SK-N-SH (cell line): Measurements from ENCODE around the gene IWS1. TPM values are rescaled to one million over a fixed set of nuclear protein-coding genes. Genes with fewer than 3 reads are reported as not detected.

Experiments used
- CTCF ChIA-PET: fragments of 300-600, 350-600 bp; formaldehyde crosslinking; extraction: SDS; loops from one replicate; lab custom pipeline; 2021; lab: Yijun Ruan, JAX
- POLR2A ChIA-PET: fragments of 350-600 bp; sonication (Branson Sonifier 250); formaldehyde crosslinking; extraction: SDS; loops from one replicate; lab custom pipeline; 2020; ENCODE audit warnings: antibody characterized with exemption, inconsistent platforms; lab: Yijun Ruan, JAX
- DNase-seq: peaks from one replicate; pipeline ENCODE4 v3.0.0; 2012
- H2AFZ ChIP-seq: fragments of 200-600 bp; sonication (generic); 2 replicates; pipeline ENCODE4 v1.8.1; 2016; ENCODE audit warnings: antibody characterized with exemption, mild to moderate bottlenecking, low read depth
- H3F3A ChIP-seq: fragments of 200-600 bp; sonication (generic); replicated peaks from 2 replicates; pipeline ENCODE3; 2016; ENCODE audit warnings: antibody characterized with exemption, mild to moderate bottlenecking; ENCODE audit not compliant: insufficient read depth
- H3K27ac ChIP-seq, 2 experiments: fragments of 200-500 bp in 1 of 2; fragments of 200-600 bp in 1 of 2; sonication (Bioruptor generic) in 1 of 2; sonication (generic), shearing (Covaris generic) in 1 of 2; 2 replicates each; pipeline versions ENCODE4 v1.5.1 to v1.6.1; 2014 to 2016; ENCODE audit warnings: low read depth in 2 of 2, inconsistent platforms in 1 of 2, low read length in 1 of 2, mild to moderate bottlenecking in 1 of 2, mixed read lengths in 1 of 2
- H3K27me3 ChIP-seq: fragments of 200-600 bp; sonication (generic), shearing (Covaris generic); 2 replicates; pipeline ENCODE4 v1.6.1; 2016; ENCODE audit warnings: mixed run types; ENCODE audit not compliant: insufficient read depth
- H3K36me3 ChIP-seq, 2 experiments: fragments of 200-500 bp in 1 of 2; fragments of 200-600 bp in 1 of 2; sonication (Bioruptor generic) in 1 of 2; sonication (generic) in 1 of 2; replicated peaks in 1 of 2; 2 replicates each; pipeline versions ENCODE3 to v1.5.1; 2014 to 2016; ENCODE audit warnings: low read length in 1 of 2, mild to moderate bottlenecking in 1 of 2; ENCODE audit not compliant: insufficient read depth in 2 of 2, control insufficient read depth in 1 of 2
- H3K4me1 ChIP-seq, 2 experiments: fragments of 200-500 bp in 1 of 2; fragments of 200-600 bp in 1 of 2; sonication (Bioruptor generic) in 1 of 2; sonication (generic), shearing (Covaris generic) in 1 of 2; 2 replicates each; pipeline versions ENCODE4 v1.5.1 to v1.6.1; 2014 to 2016; ENCODE audit warnings: low read depth in 1 of 2, low read length in 1 of 2, mixed run types in 1 of 2; ENCODE audit not compliant: insufficient read depth in 2 of 2, control insufficient read depth in 1 of 2
- H3K4me2 ChIP-seq: fragments of 200-600 bp; sonication (generic), shearing (Covaris generic); 2 replicates; pipeline ENCODE4 v1.6.1; 2017; ENCODE audit warnings: mixed run types
- H3K4me3 ChIP-seq, 2 experiments: fragments of 200-500 bp in 1 of 2; fragments of 200-600 bp in 1 of 2; sonication (Bioruptor generic) in 1 of 2; sonication (generic), shearing (Covaris generic) in 1 of 2; 2 replicates each; pipeline versions ENCODE4 v1.5.1 to v1.8.1; 2014 to 2016; ENCODE audit warnings: low read depth in 2 of 2, inconsistent platforms in 1 of 2, low read length in 1 of 2, mild to moderate bottlenecking in 1 of 2, mixed read lengths in 1 of 2, moderate library complexity in 1 of 2
- H3K79me2 ChIP-seq: fragments of 200-600 bp; sonication (generic); 2 replicates; pipeline ENCODE4 v1.8.1; 2017; ENCODE audit warnings: mild to moderate bottlenecking; ENCODE audit not compliant: insufficient read depth
- H3K9ac ChIP-seq: fragments of 200-600 bp; sonication (generic); 2 replicates; pipeline ENCODE4 v1.6.1; 2017; ENCODE audit warnings: mixed run types
- H3K9me2 ChIP-seq: fragments of 200-600 bp; sonication (generic); 2 replicates; pipeline ENCODE4 v1.6.1; 2017; ENCODE audit warnings: mixed run types
- H3K9me3 ChIP-seq: fragments of 200-600 bp; sonication (generic); 2 replicates; pipeline ENCODE4 v1.6.1; 2017; ENCODE audit warnings: mixed run types, mild to moderate bottlenecking, moderate library complexity
- H4K20me1 ChIP-seq: fragments of 200-600 bp; sonication (generic); 2 replicates; pipeline ENCODE4 v1.6.1; 2017; ENCODE audit warnings: mild to moderate bottlenecking, mixed run types; ENCODE audit not compliant: insufficient read depth
- FOSL2 ChIP-seq: IDR thresholded peaks from 2 replicates; pipeline ENCODE4 v1.4.0; 2012; ENCODE audit warnings: low read depth, mild to moderate bottlenecking, moderate library complexity, borderline replicate concordance
- FOXM1 ChIP-seq: IDR thresholded peaks from 2 replicates; pipeline ENCODE4 v1.4.0; 2012; ENCODE audit warnings: low read depth, mild to moderate bottlenecking
- GABPA ChIP-seq: IDR thresholded peaks from 2 replicates; pipeline ENCODE4 v1.4.0; 2012; ENCODE audit warnings: low read depth, mild to moderate bottlenecking
- JUND ChIP-seq: IDR thresholded peaks from 2 replicates; pipeline ENCODE4 v1.4.0; 2012
- MEF2A ChIP-seq: IDR thresholded peaks from 2 replicates; pipeline ENCODE4 v1.4.0; 2012; ENCODE audit warnings: low read depth, borderline replicate concordance
- MXI1 ChIP-seq: IDR thresholded peaks from 2 replicates; pipeline ENCODE4 v1.6.1; 2012; ENCODE audit warnings: mild to moderate bottlenecking, low read depth, low read length, improper control_type of control experiment
- NFIC ChIP-seq: IDR thresholded peaks from 2 replicates; pipeline ENCODE4 v1.4.0; 2012; ENCODE audit warnings: borderline replicate concordance
- POLR2AphosphoS5 ChIP-seq: IDR thresholded peaks from 2 replicates; pipeline ENCODE4 v1.6.1; 2012; ENCODE audit warnings: low read depth, low read length
- RAD21 ChIP-seq: IDR thresholded peaks from 2 replicates; pipeline ENCODE4 v1.6.1; 2012; ENCODE audit warnings: mild to moderate bottlenecking, low read length
- SMC3 ChIP-seq: IDR thresholded peaks from 2 replicates; pipeline ENCODE4 v1.6.1; 2012; ENCODE audit warnings: low read depth, low read length, improper control_type of control experiment
- WGBS: methylation state at CpG from one replicate; pipeline ENCODE4 v1.1.6; 2017; ENCODE audit warnings: low lambda C conversion rate; 5-methylcytosine and 5-hydroxymethylcytosine counted together
- polyA plus RNA-seq, 3 experiments: library from polyadenylated mRNA; depleted of rRNA; stranded (reverse); fragments of >200 nt; gene quantifications; 2 replicates each; pipeline ENCODE4 v1.2.3, GENCODE V29; 2012
- TF ChIP-seq, protein P1 (sequence below): IDR thresholded peaks from 2 replicates; pipeline ENCODE4 v1.4.0; 2012; ENCODE audit warnings: low read depth, borderline replicate concordance
- TF ChIP-seq, protein P2 (sequence below): IDR thresholded peaks from 2 replicates; pipeline ENCODE4 v1.4.0; 2012; ENCODE audit warnings: low read depth, borderline replicate concordance
- TF ChIP-seq, protein P3 (sequence below): fragments of 150-350 bp; IDR thresholded peaks from 2 replicates; pipeline ENCODE4 v1.6.1; 2017; ENCODE audit warnings: antibody characterized with exemption, low read length, low read depth, borderline replicate concordance
- TF ChIP-seq, protein P4 (sequence below): fragments of 200-600 bp; sonication (generic); IDR thresholded peaks from 2 replicates; pipeline ENCODE4 v1.6.1; 2017; ENCODE audit warnings: antibody characterized with exemption, mild to moderate bottlenecking, moderate library complexity
- TF ChIP-seq, protein P5 (sequence below): IDR thresholded peaks from 2 replicates; pipeline ENCODE4 v1.4.0; 2012; ENCODE audit warnings: low read depth
- TF ChIP-seq, protein P6 (sequence below): IDR thresholded peaks from 2 replicates; pipeline ENCODE4 v1.6.1; 2012; ENCODE audit warnings: mild to moderate bottlenecking, low read depth, low read length, moderate library complexity

The IWS1 gene
- polyA plus RNA-seq, 1 of the 3 experiments (the other 2 are of a cell fraction) = 24.6 TPM

DNA sequence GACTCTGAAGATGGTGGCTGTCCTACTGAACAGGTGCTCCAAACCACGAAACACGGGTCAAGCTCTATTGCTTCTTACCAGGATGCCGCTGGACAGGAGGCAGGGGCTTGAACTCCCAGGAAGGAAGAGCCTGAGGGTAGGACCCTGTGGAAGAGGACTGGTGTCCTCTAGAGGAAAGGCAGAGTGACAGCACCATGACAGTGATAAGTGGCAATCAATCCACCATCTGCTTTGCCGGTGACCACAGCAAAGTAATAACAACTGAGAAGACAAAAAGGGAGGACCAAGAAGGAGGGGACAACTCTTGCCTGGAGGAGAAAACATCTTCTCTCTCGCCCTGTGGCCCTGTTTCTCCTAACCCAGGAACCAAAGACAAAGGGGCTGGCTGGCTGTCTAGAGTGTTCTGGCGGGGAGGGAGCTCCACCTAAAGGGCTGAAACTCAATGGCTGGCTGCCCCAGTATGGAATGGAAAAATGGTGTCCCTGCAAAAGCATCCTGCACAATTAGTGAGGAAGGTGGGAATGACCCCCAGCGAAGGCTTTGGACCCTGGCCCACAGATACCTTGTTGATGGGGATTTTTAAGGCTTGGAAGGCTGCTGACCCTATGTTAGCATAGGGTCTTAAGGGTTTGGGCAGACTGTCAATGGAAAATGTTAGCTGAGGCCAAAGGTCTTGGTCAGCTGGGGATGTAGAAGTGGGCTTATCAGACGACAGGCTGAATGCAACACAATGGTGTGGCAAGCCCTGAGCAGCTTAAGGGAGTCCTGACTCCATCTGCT lies 72.7 kb downstream of the IWS1 start:
- CTCF ChIA-PET = interaction anchor here (0.8 to 2.5 kb wide), 3 partner anchors 9 to 129 kb away, joined by 3 to 14 read pairs (median 9); no protein-coding TSS in a partner anchor
- no peaks in the 10 kb centered on the region for H3F3A ChIP-seq
- H3K27me3 ChIP-seq = no peaks in the 10 kb centered on the region
- H3K9me2 ChIP-seq = no peaks in the 10 kb centered on the region
- H3K4me2 ChIP-seq = no peak overlapping the region
- H3K79me2 ChIP-seq = no peaks in the 10 kb centered on the region
- DNase-seq = peak; percentile 28
- WGBS = 82% methylated on average over 8 of the region's 8 CpGs
- TF ChIP-seq, protein P1, sequence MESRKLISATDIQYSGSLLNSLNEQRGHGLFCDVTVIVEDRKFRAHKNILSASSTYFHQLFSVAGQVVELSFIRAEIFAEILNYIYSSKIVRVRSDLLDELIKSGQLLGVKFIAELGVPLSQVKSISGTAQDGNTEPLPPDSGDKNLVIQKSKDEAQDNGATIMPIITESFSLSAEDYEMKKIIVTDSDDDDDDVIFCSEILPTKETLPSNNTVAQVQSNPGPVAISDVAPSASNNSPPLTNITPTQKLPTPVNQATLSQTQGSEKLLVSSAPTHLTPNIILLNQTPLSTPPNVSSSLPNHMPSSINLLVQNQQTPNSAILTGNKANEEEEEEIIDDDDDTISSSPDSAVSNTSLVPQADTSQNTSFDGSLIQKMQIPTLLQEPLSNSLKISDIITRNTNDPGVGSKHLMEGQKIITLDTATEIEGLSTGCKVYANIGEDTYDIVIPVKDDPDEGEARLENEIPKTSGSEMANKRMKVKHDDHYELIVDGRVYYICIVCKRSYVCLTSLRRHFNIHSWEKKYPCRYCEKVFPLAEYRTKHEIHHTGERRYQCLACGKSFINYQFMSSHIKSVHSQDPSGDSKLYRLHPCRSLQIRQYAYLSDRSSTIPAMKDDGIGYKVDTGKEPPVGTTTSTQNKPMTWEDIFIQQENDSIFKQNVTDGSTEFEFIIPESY = no peak
- no peak for TF ChIP-seq JUND
- no peak for TF ChIP-seq GABPA
- TF ChIP-seq MEF2A = no peak
- TF ChIP-seq, protein P2, sequence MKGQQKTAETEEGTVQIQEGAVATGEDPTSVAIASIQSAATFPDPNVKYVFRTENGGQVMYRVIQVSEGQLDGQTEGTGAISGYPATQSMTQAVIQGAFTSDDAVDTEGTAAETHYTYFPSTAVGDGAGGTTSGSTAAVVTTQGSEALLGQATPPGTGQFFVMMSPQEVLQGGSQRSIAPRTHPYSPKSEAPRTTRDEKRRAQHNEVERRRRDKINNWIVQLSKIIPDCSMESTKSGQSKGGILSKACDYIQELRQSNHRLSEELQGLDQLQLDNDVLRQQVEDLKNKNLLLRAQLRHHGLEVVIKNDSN = no peak
- TF ChIP-seq, protein P3, sequence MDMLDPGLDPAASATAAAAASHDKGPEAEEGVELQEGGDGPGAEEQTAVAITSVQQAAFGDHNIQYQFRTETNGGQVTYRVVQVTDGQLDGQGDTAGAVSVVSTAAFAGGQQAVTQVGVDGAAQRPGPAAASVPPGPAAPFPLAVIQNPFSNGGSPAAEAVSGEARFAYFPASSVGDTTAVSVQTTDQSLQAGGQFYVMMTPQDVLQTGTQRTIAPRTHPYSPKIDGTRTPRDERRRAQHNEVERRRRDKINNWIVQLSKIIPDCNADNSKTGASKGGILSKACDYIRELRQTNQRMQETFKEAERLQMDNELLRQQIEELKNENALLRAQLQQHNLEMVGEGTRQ = no peak
- TF ChIP-seq, protein P4, sequence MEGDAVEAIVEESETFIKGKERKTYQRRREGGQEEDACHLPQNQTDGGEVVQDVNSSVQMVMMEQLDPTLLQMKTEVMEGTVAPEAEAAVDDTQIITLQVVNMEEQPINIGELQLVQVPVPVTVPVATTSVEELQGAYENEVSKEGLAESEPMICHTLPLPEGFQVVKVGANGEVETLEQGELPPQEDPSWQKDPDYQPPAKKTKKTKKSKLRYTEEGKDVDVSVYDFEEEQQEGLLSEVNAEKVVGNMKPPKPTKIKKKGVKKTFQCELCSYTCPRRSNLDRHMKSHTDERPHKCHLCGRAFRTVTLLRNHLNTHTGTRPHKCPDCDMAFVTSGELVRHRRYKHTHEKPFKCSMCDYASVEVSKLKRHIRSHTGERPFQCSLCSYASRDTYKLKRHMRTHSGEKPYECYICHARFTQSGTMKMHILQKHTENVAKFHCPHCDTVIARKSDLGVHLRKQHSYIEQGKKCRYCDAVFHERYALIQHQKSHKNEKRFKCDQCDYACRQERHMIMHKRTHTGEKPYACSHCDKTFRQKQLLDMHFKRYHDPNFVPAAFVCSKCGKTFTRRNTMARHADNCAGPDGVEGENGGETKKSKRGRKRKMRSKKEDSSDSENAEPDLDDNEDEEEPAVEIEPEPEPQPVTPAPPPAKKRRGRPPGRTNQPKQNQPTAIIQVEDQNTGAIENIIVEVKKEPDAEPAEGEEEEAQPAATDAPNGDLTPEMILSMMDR = peak; percentile 26
- TF ChIP-seq, all 33 proteins: peak for 1
- Histone ChIP-seq H3K27ac (no peak overlapping the region), H3K4me1 (no peaks in the 10 kb centered on the region; a peak in 1 of 4 replicates), H2AFZ (no peak overlapping the region), H3K9ac (no peak overlapping the region), H4K20me1 (no peaks in the 10 kb centered on the region), H3K9me3 (no peaks in the 10 kb centered on the region), H3K4me3 (no peak overlapping the region), H3K36me3 (no peaks in the 10 kb centered on the region)
- POLR2A ChIA-PET = no interaction called here

DNA sequence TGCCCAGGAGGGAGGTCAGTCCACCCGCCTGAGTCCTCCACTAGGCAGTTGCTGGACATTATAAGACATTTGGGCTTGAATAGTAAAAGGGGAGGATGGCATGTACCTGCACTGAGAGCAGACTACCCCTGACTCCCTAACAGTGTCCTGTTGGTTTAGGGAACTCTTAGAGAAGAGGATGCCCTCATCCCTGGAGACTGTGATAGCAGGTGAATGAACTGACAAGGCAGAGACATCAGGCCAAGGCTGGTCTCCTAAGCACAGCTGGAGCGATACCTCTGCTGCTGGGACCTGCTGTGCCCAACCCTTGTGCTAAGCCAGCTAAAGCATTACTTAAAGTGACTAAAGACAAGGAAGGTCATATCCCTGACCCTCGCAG lies 73.3 kb downstream of the IWS1 start:
- H3K9me2 ChIP-seq = no peaks in the 10 kb centered on the region
- CTCF ChIA-PET = interaction anchor here (2.3 to 2.5 kb wide), 2 partner anchors 37 to 128 kb away, joined by 9 to 14 read pairs; no protein-coding TSS in a partner anchor
- no peak overlapping the region for H3K4me2 ChIP-seq
- H2AFZ ChIP-seq = no peak overlapping the region
- H3K4me3 ChIP-seq = no peak overlapping the region
- POLR2A ChIA-PET = no interaction called here
- H3K36me3 ChIP-seq = no peaks in the 10 kb centered on the region
- no peaks in the 10 kb centered on the region for H3K9me3 ChIP-seq
- no peak overlapping the region for H3K27ac ChIP-seq
- WGBS = 100% methylated on average over 2 of the region's 3 CpGs
- DNase-seq = no peak
- no peaks in the 10 kb centered on the region for H3K79me2 ChIP-seq
- H3K9ac ChIP-seq = no peak overlapping the region
- no peaks in the 10 kb centered on the region for H3F3A ChIP-seq
- H3K27me3 ChIP-seq = no peaks in the 10 kb centered on the region
- no peaks in the 10 kb centered on the region; a peak in 1 of 4 replicates for H3K4me1 ChIP-seq
- H4K20me1 ChIP-seq = no peaks in the 10 kb centered on the region
- TF ChIP-seq MXI1 (no peak), RAD21 (no peak), NFIC (no peak), SMC3 (no peak), FOSL2 (no peak), FOXM1 (no peak), POLR2AphosphoS5 (no peak)
- TF ChIP-seq, protein P5, sequence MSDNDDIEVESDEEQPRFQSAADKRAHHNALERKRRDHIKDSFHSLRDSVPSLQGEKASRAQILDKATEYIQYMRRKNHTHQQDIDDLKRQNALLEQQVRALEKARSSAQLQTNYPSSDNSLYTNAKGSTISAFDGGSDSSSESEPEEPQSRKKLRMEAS = no peak
- TF ChIP-seq, protein P6, sequence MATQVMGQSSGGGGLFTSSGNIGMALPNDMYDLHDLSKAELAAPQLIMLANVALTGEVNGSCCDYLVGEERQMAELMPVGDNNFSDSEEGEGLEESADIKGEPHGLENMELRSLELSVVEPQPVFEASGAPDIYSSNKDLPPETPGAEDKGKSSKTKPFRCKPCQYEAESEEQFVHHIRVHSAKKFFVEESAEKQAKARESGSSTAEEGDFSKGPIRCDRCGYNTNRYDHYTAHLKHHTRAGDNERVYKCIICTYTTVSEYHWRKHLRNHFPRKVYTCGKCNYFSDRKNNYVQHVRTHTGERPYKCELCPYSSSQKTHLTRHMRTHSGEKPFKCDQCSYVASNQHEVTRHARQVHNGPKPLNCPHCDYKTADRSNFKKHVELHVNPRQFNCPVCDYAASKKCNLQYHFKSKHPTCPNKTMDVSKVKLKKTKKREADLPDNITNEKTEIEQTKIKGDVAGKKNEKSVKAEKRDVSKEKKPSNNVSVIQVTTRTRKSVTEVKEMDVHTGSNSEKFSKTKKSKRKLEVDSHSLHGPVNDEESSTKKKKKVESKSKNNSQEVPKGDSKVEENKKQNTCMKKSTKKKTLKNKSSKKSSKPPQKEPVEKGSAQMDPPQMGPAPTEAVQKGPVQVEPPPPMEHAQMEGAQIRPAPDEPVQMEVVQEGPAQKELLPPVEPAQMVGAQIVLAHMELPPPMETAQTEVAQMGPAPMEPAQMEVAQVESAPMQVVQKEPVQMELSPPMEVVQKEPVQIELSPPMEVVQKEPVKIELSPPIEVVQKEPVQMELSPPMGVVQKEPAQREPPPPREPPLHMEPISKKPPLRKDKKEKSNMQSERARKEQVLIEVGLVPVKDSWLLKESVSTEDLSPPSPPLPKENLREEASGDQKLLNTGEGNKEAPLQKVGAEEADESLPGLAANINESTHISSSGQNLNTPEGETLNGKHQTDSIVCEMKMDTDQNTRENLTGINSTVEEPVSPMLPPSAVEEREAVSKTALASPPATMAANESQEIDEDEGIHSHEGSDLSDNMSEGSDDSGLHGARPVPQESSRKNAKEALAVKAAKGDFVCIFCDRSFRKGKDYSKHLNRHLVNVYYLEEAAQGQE = no peak
